ENCODE data around the gene ARHGAP29.

The ARHGAP29 gene

DNA sequence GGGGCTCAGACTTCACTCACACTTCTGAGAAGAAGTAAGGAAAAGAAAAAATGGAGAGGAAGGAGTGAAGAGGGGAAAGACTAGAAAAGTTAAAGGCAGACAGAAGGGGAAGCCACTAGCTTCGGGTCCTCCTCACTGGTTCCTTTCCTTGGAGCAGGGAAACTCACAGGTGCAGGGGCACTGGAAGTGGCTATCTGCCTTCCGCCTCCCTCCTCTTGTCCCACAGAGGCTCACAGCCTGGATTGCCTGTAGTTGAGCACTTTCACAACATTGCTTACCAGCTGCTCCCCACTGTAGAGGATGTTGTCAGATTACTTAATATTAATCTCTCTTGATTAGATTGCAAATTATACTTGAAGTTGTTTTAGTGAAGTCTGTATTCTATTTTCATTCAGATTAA lies 94.8 kb downstream of the ARHGAP29 start:
- H3K27ac ChIP-seq, result no peak overlapping the region
- no peak for TF ChIP-seq ZFX (IDR thresholded peaks at IDR 0.05)
- TF ChIP-seq, protein P1, sequence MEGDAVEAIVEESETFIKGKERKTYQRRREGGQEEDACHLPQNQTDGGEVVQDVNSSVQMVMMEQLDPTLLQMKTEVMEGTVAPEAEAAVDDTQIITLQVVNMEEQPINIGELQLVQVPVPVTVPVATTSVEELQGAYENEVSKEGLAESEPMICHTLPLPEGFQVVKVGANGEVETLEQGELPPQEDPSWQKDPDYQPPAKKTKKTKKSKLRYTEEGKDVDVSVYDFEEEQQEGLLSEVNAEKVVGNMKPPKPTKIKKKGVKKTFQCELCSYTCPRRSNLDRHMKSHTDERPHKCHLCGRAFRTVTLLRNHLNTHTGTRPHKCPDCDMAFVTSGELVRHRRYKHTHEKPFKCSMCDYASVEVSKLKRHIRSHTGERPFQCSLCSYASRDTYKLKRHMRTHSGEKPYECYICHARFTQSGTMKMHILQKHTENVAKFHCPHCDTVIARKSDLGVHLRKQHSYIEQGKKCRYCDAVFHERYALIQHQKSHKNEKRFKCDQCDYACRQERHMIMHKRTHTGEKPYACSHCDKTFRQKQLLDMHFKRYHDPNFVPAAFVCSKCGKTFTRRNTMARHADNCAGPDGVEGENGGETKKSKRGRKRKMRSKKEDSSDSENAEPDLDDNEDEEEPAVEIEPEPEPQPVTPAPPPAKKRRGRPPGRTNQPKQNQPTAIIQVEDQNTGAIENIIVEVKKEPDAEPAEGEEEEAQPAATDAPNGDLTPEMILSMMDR (conservative IDR thresholded peaks at IDR 0.05), result no peak

DNA sequence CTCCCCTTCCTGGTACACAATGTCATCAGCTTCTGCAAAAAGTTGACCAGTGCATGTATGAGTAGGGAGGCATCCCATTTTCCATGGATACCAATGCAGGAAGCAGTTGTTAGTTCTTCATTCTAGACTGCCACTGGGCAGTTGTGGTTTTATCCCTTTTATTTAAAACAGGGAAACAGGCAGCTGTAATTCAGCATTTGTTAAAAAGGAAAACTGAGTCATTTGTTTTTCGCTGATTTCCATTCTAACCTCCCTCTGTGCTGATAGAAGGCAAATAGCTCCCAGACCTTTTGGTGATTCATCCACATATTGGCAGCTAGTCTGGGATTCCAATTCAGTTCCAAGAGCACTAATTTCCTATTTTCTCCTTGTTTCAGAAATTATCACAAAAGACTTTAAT lies 95.4 kb downstream of the ARHGAP29 start:
- no peak overlapping the region for H3K27ac ChIP-seq
- TF ChIP-seq, protein P1 (conservative IDR thresholded peaks at IDR 0.05), result no peak
- TF ChIP-seq ZFX (IDR thresholded peaks at IDR 0.05), result no peak

DNA sequence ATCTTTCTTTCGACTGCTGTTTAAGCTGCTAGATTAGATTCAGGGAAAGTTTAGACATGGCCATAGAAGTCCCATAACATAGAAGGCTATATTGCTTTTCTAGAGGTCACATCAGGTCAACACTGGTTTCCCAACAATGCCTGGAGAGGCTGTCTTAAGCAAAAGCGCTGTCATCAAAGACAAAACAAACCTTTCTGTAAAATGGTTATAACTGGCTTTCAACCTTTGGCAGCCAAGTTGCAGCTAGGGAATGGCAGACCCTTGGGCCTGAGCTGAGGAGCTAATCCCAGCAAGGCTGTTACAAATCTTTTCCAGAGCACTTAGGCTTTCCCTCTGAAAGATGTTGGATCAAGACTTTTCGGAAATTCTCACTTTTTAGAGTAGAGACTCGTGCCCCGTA lies 105.3 kb downstream of the ARHGAP29 start:
- H3K27ac ChIP-seq, result no peak overlapping the region
- no peak for TF ChIP-seq ZFX (IDR thresholded peaks at IDR 0.05)
- TF ChIP-seq, protein P1 (conservative IDR thresholded peaks at IDR 0.05), result no peak

DNA sequence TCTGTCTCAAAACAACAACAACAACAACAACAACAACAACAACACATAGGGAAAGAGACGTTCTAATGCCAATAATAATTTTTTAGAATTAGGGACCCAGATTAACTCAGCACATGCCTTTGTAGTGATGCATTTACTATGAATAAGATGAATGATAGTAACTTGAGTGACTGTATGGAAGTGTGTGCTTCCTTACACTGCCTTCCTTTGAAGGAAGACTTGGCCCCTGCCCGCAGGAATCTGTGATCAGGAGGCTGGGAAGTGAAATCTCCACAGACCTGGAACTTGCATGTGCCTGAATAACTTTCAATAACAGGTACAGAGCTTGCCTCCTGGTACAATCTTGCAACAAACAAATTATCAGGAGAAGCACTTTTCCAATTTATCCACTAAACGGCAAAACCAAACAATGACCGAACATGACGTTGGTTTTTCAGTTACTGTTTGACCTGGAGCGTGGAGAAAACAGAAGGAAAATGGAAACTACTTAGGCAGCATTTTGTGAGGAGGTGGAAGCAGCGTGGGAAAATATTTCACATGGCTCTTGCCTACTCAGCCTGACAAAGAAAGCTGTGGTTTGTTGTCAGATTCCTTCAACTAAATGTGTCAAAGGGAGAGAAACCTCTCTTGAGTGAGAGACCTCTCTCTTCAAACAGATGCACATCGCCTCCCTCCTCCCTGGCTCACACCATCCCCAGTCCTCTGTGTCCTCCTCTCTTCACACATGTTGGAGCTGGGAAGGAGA lies 106.4 kb downstream of the ARHGAP29 start:
- TF ChIP-seq ZFX (IDR thresholded peaks at IDR 0.05), result no peak
- TF ChIP-seq, protein P1 (conservative IDR thresholded peaks at IDR 0.05), result no peak
- H3K27ac ChIP-seq, result no peak overlapping the region

DNA sequence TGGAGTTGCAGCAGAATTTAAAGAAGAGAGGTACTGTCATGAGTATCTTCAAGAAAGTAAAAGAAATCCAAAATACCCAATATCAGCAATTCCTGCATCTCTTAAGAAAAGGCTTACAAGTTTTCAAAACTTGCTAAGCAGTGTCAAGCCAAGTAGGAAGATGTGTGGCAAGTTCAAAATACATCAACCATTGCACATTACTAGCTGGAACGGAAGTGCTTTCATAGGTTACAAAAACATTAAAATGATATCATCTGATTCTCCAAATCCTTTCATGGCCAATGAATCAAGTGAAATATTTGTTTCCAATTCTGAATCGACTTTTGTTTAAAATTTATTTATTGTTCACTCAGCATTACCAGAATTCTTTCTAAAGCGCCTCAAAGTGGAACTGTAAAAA lies 110.7 kb downstream of the ARHGAP29 start:
- no peak for TF ChIP-seq ZFX (IDR thresholded peaks at IDR 0.05)
- TF ChIP-seq, protein P1 (conservative IDR thresholded peaks at IDR 0.05), result no peak
- H3K27ac ChIP-seq, result no peak overlapping the region

DNA sequence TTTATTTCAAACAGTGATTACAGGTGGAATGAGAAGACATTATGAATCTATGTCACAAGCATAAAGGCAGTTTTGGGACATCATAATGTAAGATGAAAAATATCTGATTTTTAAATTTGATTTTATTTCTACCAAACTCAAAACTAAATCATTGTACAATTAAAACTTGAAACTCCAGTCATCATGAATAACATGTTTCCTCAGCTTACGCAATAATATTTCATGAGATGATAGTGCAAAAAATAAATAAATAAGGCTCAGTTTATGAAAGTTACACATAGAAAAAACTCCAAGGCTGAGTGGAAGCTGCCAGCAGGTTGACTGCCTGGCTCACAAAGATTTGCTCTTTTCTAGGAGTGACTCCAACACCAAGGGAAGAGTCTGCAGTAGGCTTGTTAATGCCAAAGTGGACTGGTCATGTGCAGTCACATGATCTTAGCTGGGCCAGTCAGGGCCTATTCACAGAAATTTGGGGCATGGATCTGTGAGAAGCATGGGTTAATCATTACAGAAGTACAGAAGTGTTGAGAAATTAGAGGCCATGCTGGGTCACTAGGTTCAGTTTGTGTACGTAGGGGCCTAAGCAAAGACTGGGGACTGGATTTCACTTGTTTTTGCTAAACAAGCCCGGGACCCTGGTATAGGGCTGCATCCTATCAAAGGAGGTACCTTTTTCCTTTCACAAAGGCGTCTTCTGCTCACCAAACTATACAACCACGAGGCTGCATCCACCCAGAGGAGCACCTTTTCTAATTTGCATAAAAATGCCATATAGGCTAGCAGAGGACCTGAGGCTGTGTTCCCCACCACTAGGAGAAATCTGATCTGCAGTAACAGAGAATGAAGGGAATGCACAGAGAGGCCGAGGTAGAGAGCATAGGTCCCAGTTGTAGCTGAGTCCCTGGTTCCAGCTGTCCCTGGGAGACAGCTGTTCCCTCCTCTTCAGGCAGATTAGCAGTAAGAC lies 111.6 kb downstream of the ARHGAP29 start:
- no peak overlapping the region for H3K27ac ChIP-seq
- TF ChIP-seq ZFX (IDR thresholded peaks at IDR 0.05), result no peak
- TF ChIP-seq, protein P1 (conservative IDR thresholded peaks at IDR 0.05), result no peak

DNA sequence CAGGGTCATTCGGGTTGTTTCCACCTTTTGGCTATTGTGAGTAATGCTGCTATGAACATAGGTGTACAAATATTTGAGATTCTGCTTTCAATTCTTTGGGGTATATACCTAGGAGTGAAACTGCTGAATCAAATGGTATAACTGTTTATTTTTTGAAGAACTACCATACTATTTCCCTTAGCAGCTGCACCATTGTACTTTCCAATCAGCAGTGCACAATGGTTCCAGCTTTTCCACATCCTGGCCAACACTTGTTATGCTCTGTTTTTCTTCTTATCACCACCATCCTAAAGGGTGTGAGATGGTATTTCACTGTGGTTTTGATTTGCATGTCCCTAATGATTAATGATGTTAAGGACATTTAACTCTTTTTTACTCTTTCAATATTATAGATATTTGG lies 112.8 kb downstream of the ARHGAP29 start:
- TF ChIP-seq, protein P1 (conservative IDR thresholded peaks at IDR 0.05), result no peak
- TF ChIP-seq ZFX (IDR thresholded peaks at IDR 0.05), result no peak
- H3K27ac ChIP-seq, result no peak overlapping the region

All from C4-2B (cell line).